Dedifferentiated amniotic fluid mesenchymal stem cell (primary cell): Measurements from ENCODE around the gene H3-3A.

ENCODE experiments used
- DNase-seq: peaks from one replicate; pipeline ENCODE4 v3.0.0-alpha.2; 2016; ENCODE audit errors: extremely low spot score

The H3-3A gene

DNA sequence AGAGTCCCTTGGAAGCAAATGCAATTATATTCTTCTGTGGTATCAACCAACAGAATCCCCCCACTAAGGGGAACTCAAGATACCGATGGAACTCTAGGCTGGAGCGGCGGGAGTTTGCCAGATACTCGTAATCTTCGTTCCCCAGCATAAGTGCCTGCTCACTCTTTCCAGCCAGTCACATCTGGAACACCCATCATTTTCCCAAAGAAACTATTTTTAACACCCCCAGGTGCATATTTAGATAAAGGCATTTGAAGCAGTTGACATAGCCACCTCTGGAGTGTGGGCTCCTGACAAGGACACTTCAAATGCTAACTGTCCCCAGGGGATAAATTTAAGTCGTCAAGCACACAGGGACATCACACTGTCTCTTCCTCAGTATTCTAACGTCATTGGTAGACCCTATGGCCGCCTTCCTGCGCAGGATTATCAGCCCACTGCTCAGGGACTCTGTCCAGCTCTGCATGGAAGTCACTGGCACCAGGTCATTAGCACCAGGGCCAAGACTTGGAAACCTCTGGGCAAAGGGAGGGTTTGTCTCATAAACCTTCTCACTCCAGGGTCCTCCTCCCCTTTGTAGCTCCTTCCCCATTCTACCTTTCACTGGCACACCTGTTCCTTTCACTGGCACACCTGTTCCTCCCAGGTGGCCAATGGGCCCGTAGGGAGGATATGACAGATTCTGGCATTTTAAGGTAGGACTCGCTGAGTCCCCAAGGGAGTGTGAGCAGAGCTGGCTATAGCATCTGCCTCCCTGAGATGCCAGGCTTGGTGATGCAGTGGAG is 48.8 kb downstream of the H3-3A start:
- DNase-seq = no peak

DNA sequence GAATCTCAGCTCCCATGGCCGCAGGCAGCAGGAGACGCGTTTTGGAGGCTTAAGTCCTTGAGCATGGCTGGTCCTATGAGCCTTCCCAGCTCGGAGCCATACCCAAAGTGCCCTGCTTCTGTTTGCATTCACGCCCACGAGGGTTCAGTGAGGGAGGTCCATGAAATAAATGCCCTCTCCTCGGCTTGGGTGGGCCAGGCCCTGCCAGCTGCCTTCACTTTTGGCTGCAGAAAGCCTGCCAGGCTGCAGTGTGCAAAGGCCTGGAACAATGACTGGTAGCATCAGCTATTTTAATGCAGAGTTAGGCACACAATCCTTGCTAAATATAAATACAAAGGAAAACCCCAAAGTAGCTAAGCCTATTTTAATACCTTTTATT is 49.4 kb downstream of the H3-3A start:
- DNase-seq = no peak

DNA sequence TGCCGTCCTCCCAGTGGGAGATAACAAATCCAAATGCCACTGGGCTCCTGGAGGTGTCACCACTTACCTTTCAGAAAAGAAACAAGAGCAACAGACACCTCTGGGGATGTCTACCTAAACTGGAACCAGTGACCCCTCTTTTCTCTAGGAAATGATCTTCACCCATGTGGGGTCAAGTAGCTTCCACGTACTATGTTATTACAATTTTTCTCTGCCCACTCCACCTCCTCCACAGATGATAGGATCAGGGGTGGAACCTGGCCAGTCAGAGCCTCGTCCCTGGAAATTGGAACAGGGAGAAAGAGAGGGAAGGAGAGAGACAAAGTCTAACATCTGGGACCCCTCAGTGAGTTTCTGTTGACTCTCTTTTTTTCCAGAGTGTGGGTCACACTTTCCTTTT is 50.1 kb downstream of the H3-3A start:
- DNase-seq = no peak

DNA sequence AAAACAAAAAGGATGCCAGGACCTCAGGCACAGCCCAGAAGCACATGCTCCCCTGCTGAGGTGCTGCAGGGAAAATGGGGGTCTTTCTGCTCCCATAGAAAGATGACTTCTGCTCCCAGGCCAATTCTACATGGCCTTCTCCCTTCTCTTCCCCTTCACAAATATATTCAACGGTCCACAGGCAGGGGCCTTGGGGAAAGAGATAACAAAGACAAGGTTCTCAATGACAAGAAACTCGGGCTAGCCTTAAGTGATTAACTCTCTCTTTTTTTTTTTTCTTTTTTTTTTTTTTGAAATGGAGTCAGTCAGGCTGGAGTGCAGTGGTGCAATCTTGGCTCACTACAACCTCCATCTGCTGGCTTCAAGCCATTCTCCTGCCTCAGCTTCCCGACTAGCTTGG is 54.2 kb downstream of the H3-3A start:
- no peak for DNase-seq

DNA sequence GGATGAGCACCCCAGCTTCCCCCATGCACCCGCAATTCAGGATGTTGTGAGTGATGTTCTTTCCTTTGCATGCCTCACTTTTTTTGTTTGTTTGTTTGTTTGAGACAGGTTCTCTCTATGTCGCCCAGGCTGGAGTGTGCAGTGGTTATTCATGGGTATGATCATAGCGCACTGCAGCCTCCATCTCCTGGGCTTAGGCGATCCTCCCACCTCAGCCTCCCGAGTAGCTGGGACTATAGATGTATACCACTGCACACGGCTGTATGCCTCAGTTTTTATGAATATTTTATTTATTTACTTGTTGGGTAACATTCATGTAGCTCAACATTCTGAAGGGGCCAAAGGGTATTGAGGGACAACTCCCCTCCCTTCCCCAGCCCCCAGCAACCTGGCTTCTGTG is 54.8 kb downstream of the H3-3A start:
- no peak for DNase-seq

DNA sequence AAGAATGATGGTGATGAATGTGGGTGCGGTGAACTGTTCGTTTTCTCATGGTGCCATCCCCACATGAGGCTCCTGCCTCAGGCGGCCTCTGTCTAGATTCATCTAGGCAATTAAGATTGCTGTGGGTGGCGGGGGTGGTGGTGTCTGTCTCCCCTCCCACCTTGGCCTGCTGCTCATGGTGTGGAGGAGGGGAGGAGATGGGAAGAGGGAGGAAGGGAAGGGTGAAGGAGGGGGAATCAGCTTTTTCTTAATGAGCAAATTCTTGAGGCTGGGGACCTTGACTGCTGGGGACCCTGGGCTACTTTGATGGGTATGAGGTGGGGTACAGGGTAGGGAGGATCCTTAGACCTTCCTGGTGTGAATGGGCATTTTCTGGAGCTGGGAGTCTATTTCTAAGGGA is 55.8 kb downstream of the H3-3A start:
- DNase-seq = no peak

DNA sequence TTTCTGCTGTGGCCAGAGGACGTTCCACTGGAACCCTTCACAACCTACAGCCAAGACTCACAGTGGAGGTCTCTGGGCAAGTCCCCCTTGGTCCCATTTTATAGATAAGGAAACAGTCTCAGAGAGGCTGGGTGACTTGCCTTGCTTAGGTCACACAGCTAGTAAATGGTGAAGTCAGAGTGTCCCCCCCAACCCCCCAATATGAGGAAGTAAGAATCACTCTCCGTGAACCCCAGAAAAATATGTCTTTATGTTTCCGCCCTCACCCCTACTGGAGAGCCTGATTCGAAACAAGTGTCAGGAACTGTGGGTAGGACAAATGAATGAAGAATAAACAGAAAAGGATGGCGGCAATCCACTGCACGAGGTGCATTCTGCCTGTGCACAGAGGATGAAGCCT is 56.7 kb downstream of the H3-3A start:
- no peak for DNase-seq

DNA sequence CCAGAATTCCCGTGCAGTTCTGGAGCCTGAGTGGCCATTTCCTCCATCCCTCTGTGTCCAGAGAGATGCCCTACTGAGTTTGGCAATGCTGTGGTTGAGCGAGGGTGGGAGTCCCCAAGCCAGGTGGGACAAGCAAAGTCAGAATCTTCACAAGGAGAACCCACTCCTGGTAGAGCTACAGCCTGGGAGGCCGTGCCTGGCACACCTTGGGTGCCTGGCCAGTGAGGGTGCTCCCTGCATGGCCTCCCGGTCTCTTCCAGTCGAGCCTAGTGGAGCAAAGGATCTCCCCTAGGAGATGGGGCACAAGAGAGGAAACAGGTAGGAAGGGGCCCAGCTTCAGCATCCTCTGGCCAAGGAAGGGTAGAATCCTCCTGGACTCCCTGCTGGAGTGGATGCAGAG is 57.9 kb downstream of the H3-3A start:
- no peak for DNase-seq

DNA sequence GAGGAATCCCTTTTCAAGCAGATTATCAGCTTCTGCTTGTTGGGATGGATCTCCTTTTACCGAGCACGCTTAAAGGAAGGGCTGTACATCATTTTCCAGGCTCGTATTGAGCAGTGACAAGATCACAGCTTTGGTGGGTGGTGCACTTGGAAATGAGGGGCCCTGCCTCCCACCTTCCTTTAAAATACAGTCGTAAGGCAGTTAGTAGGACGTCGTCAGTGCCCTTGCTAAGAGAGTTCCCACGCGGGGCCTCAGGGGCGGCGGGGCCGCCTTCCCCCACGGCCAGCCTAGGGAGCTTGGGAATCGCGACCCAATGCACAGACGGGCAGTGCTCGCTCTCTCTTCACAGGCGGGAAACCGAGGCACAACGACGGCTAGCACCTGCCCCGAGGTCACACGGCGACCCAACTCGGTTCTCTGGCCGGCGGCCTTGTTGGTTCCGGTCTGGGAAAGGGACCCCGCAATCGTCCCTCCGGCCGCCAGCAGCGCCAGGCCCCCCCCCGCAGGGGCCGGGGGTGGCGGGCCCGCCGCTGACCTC is 58.6 kb downstream of the H3-3A start:
- DNase-seq = no peak
